Measurements from ENCODE around the gene KBTBD4. TPM values are rescaled to one million over a fixed set of nuclear protein-coding genes. Genes with fewer than 3 reads are reported as not detected.

Gene KBTBD4
- total and polyA plus RNA-seq, 2 of the 8 experiments (the other 6 are each of a cell fraction or from before 2014, with no cell fraction given): 12.0 to 19.5 TPM

- no peak for TF ChIP-seq CTCF (IDR thresholded peaks at IDR 0.05; ENCODE audit: control extremely low read depth in 1 of 3, insufficient read depth in 1 of 3, low read depth in 1 of 3, low read length in 3 of 3)
- TF ChIP-seq SIRT6 (IDR thresholded peaks at IDR 0.05; ENCODE audit: low read length): no peak
- no peak for TF ChIP-seq CBX8 (IDR thresholded peaks at IDR 0.05; ENCODE audit: borderline replicate concordance, low read depth, low read length)
- no peak for TF ChIP-seq EZH2 (IDR thresholded peaks at IDR 0.05; ENCODE audit: low read depth, low read length, severe bottlenecking)
Observed at GRCh38 chr11:47607380-47607779, 28.6 kb upstream of the KBTBD4 start (continued).
